GM12878 (cell line): ENCODE measurements around the gene OPCML.

Source experiments
- EP300 ChIP-seq, 2 experiments: fragments of 150-350 bp in 1 of 2; IDR thresholded peaks; 2 replicates each; pipeline ENCODE4 v1.6.1; 2011 to 2012; ENCODE audit warnings: low read depth in 2 of 2, low read length in 2 of 2, borderline replicate concordance in 1 of 2, improper control_type of control experiment in 1 of 2, inconsistent platforms in 1 of 2; ENCODE audit not compliant: control insufficient read depth in 1 of 2
- POLR2AphosphoS5 ChIP-seq: IDR thresholded peaks from 2 replicates; pipeline ENCODE4 v1.6.1; 2011; ENCODE audit warnings: mild to moderate bottlenecking, low read length, inconsistent platforms
- RELA ChIP-seq: fragments of 450-650 bp; IDR thresholded peaks from 2 replicates; pipeline ENCODE4 v1.8.0; 2014; ENCODE audit warnings: borderline replicate concordance; ENCODE audit not compliant: partially characterized antibody
- SIN3A ChIP-seq: IDR thresholded peaks from 2 replicates; pipeline ENCODE4 v1.6.1; 2012; ENCODE audit warnings: low read depth, low read length, improper control_type of control experiment
- YY1 ChIP-seq: IDR thresholded peaks from 2 replicates; pipeline ENCODE4 v1.6.1; 2011; ENCODE audit warnings: low read depth, mild to moderate bottlenecking, low read length
- TF ChIP-seq, protein P1 (sequence below): fragments of 450-650 bp; IDR thresholded peaks from 2 replicates; pipeline ENCODE4 v1.6.1; 2017; ENCODE audit warnings: mild to moderate bottlenecking, low read depth, inconsistent platforms; ENCODE audit not compliant: poor library complexity, severe bottlenecking
- TF ChIP-seq, protein P2 (sequence below), 3 experiments: IDR thresholded peaks in 2 of 3; conservative IDR thresholded peaks in 1 of 3; 2 replicates each; pipeline ENCODE4 v1.5.1; 2011; ENCODE audit warnings: low read depth in 3 of 3, low read length in 3 of 3, mild to moderate bottlenecking in 3 of 3, control low read depth in 2 of 3, moderate library complexity in 2 of 3, inconsistent platforms in 1 of 3, mixed read lengths in 1 of 3; ENCODE audit not compliant: control insufficient read depth in 2 of 3, insufficient read depth in 1 of 3; ENCODE audit errors: extremely low read depth in 1 of 3
- TF ChIP-seq, protein P3 (sequence below): IDR thresholded peaks from 2 replicates; pipeline ENCODE4 v1.6.1; 2011; ENCODE audit warnings: mild to moderate bottlenecking, low read depth, low read length, moderate library complexity; ENCODE audit not compliant: insufficient replicate concordance

DNA sequence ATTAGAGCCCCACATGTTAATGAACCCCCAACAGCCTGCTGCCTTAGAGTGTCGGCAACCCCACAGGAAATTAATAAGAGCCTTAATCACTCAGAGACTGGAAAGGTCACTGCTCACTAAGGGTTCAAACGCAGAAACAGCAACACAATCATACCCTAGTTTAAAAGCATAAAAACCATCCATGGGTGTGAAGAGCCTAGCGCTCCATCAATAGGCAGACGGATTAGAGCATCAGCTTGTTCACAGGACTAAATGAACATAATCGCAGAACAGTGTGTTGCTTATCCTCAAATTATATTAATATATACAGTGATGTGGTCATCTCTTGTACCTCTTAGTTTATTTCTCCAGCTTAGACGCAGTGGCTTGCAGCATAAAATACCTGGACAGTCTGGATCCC is 720.7 kb downstream of the OPCML start:
- TF ChIP-seq SIN3A (no peak), POLR2AphosphoS5 (no peak), RELA (no peak), EP300 (IDR thresholded peaks at IDR 0.05; ENCODE audit: borderline replicate concordance in 1 of 2, control insufficient read depth in 1 of 2, low read depth in 2 of 2, low read length in 2 of 2) (no peak), YY1 (no peak)
- TF ChIP-seq, protein P1, sequence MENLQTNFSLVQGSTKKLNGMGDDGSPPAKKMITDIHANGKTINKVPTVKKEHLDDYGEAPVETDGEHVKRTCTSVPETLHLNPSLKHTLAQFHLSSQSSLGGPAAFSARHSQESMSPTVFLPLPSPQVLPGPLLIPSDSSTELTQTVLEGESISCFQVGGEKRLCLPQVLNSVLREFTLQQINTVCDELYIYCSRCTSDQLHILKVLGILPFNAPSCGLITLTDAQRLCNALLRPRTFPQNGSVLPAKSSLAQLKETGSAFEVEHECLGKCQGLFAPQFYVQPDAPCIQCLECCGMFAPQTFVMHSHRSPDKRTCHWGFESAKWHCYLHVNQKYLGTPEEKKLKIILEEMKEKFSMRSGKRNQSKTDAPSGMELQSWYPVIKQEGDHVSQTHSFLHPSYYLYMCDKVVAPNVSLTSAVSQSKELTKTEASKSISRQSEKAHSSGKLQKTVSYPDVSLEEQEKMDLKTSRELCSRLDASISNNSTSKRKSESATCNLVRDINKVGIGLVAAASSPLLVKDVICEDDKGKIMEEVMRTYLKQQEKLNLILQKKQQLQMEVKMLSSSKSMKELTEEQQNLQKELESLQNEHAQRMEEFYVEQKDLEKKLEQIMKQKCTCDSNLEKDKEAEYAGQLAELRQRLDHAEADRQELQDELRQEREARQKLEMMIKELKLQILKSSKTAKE: no peak
- TF ChIP-seq, protein P2, sequence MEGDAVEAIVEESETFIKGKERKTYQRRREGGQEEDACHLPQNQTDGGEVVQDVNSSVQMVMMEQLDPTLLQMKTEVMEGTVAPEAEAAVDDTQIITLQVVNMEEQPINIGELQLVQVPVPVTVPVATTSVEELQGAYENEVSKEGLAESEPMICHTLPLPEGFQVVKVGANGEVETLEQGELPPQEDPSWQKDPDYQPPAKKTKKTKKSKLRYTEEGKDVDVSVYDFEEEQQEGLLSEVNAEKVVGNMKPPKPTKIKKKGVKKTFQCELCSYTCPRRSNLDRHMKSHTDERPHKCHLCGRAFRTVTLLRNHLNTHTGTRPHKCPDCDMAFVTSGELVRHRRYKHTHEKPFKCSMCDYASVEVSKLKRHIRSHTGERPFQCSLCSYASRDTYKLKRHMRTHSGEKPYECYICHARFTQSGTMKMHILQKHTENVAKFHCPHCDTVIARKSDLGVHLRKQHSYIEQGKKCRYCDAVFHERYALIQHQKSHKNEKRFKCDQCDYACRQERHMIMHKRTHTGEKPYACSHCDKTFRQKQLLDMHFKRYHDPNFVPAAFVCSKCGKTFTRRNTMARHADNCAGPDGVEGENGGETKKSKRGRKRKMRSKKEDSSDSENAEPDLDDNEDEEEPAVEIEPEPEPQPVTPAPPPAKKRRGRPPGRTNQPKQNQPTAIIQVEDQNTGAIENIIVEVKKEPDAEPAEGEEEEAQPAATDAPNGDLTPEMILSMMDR (IDR thresholded peaks at IDR 0.05 in 2 of 3, conservative IDR thresholded peaks at IDR 0.05 in 1 of 3; ENCODE audit: control insufficient read depth in 2 of 3, extremely low read depth in 1 of 3, insufficient read depth in 1 of 3, low read depth in 3 of 3, low read length in 3 of 3): no peak
- TF ChIP-seq, protein P3, sequence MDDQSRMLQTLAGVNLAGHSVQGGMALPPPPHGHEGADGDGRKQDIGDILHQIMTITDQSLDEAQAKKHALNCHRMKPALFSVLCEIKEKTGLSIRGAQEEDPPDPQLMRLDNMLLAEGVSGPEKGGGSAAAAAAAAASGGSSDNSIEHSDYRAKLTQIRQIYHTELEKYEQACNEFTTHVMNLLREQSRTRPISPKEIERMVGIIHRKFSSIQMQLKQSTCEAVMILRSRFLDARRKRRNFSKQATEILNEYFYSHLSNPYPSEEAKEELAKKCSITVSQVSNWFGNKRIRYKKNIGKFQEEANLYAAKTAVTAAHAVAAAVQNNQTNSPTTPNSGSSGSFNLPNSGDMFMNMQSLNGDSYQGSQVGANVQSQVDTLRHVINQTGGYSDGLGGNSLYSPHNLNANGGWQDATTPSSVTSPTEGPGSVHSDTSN: no peak
